ENCODE data around the gene STAC.
"Not testable (repeated sequence)": the region's sequence is repeated elsewhere in the genome, so short reads cannot be mapped to it uniquely, and the experiment has no call there.

STAC gene

GRCh38 chr3:36416599-36416998 lies 36.3 kb downstream of the STAC start:
- DNase-seq (ENCODE audit: low read depth): no peak

GRCh38 chr3:36417237-36417636 lies 36.9 kb downstream of the STAC start:
- DNase-seq (ENCODE audit: low read depth): no peak

- DNase-seq (ENCODE audit: low read depth): no peak
Measured at GRCh38 chr3:36418296-36418695, 38.0 kb downstream of the STAC start.

- DNase-seq (ENCODE audit: low read depth): no peak
Measured at GRCh38 chr3:36428445-36428844, 48.1 kb downstream of the STAC start.

- no peak for DNase-seq (ENCODE audit: low read depth)
Measured at GRCh38 chr3:36429986-36430485, 49.7 kb downstream of the STAC start.

GRCh38 chr3:36433511-36433910 lies 53.2 kb downstream of the STAC start:
- no peak for DNase-seq (ENCODE audit: low read depth)

GRCh38 chr3:36434687-36435426 lies 54.6 kb downstream of the STAC start:
- DNase-seq (ENCODE audit: low read depth): no peak

- DNase-seq (ENCODE audit: low read depth): no peak
Measured at GRCh38 chr3:36443028-36443686, 62.9 kb downstream of the STAC start.

GRCh38 chr3:36444909-36445308 lies 64.6 kb downstream of the STAC start:
- no peak for DNase-seq (ENCODE audit: low read depth)

- DNase-seq (ENCODE audit: low read depth): no peak
Measured at GRCh38 chr3:36446276-36446675, 66.0 kb downstream of the STAC start.

- no peak for DNase-seq (ENCODE audit: low read depth)
Measured at GRCh38 chr3:36447061-36447460, 66.8 kb downstream of the STAC start.

GRCh38 chr3:36451816-36452215 lies 71.5 kb downstream of the STAC start:
- DNase-seq (ENCODE audit: low read depth): no peak

- DNase-seq (ENCODE audit: low read depth): not testable (repeated sequence)
Measured at GRCh38 chr3:36453213-36453612, 72.9 kb downstream of the STAC start.

GRCh38 chr3:36453896-36454295 lies 73.6 kb downstream of the STAC start:
- not testable (repeated sequence) for DNase-seq (ENCODE audit: low read depth)

GRCh38 chr3:36455406-36455805 lies 75.1 kb downstream of the STAC start:
- DNase-seq (ENCODE audit: low read depth): no peak

- DNase-seq (ENCODE audit: low read depth): no peak
Measured at GRCh38 chr3:36456784-36457183, 76.5 kb downstream of the STAC start.

GRCh38 chr3:36457667-36458066 lies 77.4 kb downstream of the STAC start:
- no peak for DNase-seq (ENCODE audit: low read depth)

GRCh38 chr3:36459177-36459576 lies 78.9 kb downstream of the STAC start:
- DNase-seq (ENCODE audit: low read depth): no peak

- no peak for DNase-seq (ENCODE audit: low read depth)
Measured at GRCh38 chr3:36461597-36461996, 81.3 kb downstream of the STAC start.

- DNase-seq (ENCODE audit: low read depth): not testable (repeated sequence)
Measured at GRCh38 chr3:36472045-36472444, 91.7 kb downstream of the STAC start.

- DNase-seq (ENCODE audit: low read depth): no peak
Measured at GRCh38 chr3:36475558-36475957, 95.3 kb downstream of the STAC start.

GRCh38 chr3:36476286-36476942 lies 96.1 kb downstream of the STAC start:
- peak; percentile 12 for DNase-seq (ENCODE audit: low read depth)

- DNase-seq (ENCODE audit: low read depth): no peak
Measured at GRCh38 chr3:36477655-36478054, 97.4 kb downstream of the STAC start.
